Endodermal cell (in vitro differentiated cells): ENCODE data around the gene LAMC1. TPM values are rescaled to one million over a fixed set of nuclear protein-coding genes. Genes with fewer than 3 reads are reported as not detected.

ENCODE experiments used
- DNase-seq: peaks from one replicate; pipeline ENCODE4 v3.0.0-alpha.2; 2017
- H3K27ac ChIP-seq: 2 replicates; pipeline ENCODE4 v1.5.1; 2013; ENCODE audit warnings: mild to moderate bottlenecking, low read depth, low read length, moderate library complexity
- H3K27me3 ChIP-seq: 2 replicates; pipeline ENCODE4 v1.6.1; 2013; ENCODE audit warnings: mild to moderate bottlenecking, low read length, moderate library complexity; ENCODE audit not compliant: insufficient read depth, control insufficient read depth, poor library complexity, severe bottlenecking
- H3K36me3 ChIP-seq: 2 replicates; pipeline ENCODE4 v1.7.0; 2013; ENCODE audit warnings: mild to moderate bottlenecking, low read length, moderate library complexity; ENCODE audit not compliant: control insufficient read depth, insufficient read depth
- H3K4me1 ChIP-seq: one replicate; pipeline ENCODE4 v1.7.0; 2013; ENCODE audit warnings: low read length; ENCODE audit not compliant: control insufficient read depth, insufficient read depth
- H3K4me3 ChIP-seq: 2 replicates; pipeline ENCODE4 v1.5.1; 2013; ENCODE audit warnings: mild to moderate bottlenecking, low read length, moderate library complexity
- H3K9ac ChIP-seq: 2 replicates; pipeline ENCODE4 v1.6.1; 2013; ENCODE audit warnings: mild to moderate bottlenecking, low read length, moderate library complexity; ENCODE audit not compliant: poor library complexity, severe bottlenecking; ENCODE audit errors: extremely low read depth
- H3K9me3 ChIP-seq: 2 replicates; pipeline ENCODE4 v1.6.1; 2013; ENCODE audit warnings: mild to moderate bottlenecking, low read length, moderate library complexity; ENCODE audit not compliant: control insufficient read depth
- H3K27ac Mint-ChIP-seq: 2 replicates; pipeline ENCODE4 v1.8.0; 2020; ENCODE audit warnings: mixed read lengths
- H3K27me3 Mint-ChIP-seq: 2 replicates; pipeline ENCODE4 v1.8.0; 2021; ENCODE audit warnings: mild to moderate bottlenecking, mixed read lengths; ENCODE audit not compliant: insufficient read depth
- H3K36me3 Mint-ChIP-seq: 2 replicates; pipeline ENCODE4 v1.8.0; 2020; ENCODE audit warnings: low read depth, mixed read lengths
- H3K4me1 Mint-ChIP-seq: 2 replicates; pipeline ENCODE4 v1.8.0; 2020; ENCODE audit warnings: mixed read lengths
- H3K4me3 Mint-ChIP-seq: 2 replicates; pipeline ENCODE4 v1.8.0; 2020; ENCODE audit warnings: mild to moderate bottlenecking, moderate library complexity, mixed read lengths
- H3K9me3 Mint-ChIP-seq: 2 replicates; pipeline ENCODE4 v1.8.0; 2020; ENCODE audit warnings: mild to moderate bottlenecking, mixed read lengths
- CTCF ChIP-seq: fragments of 200-600 bp; sonication (generic); conservative IDR thresholded peaks from 2 replicates; pipeline ENCODE4 v1.5.0; 2021; ENCODE audit warnings: antibody characterized with exemption, mild to moderate bottlenecking
- WGBS, 2 experiments: methylation state at CpG; one replicate each; pipeline versions ENCODE4 v1.1.5 to v1.1.7; 2013; ENCODE audit warnings: missing lambda C conversion rate in 2 of 2, mixed read lengths in 1 of 2; ENCODE audit not compliant: insufficient coverage in 1 of 2, insufficient read length in 1 of 2; 5-methylcytosine and 5-hydroxymethylcytosine counted together
- total RNA-seq, 2 donors: library from RNA; stranded (reverse); fragmentation: NEBNext Ultra II Directional in 1 of 2; extraction: Animal tissue kit (Norgen Biotek cat#: 25700) in 1 of 2; gene quantifications; 2 replicates in 1 of 2; 3 replicates in 1 of 2; pipeline ENCODE4 v1.2.1, GENCODE V29; 2021

The LAMC1 gene
- total RNA-seq, 2 donors from 2014 or later, result 47.9 to 58.8 TPM

GRCh38 chr1:183103577-183103976 lies 80.4 kb downstream of the LAMC1 start:
- H3K27ac ChIP-seq, result no peak overlapping the region
- H3K9me3 ChIP-seq, result no peaks in the 10 kb centered on the region
- H3K4me3 ChIP-seq, result no peak overlapping the region
- H3K4me1 ChIP-seq, result no peaks in the 10 kb centered on the region
- no peak overlapping the region for H3K4me3 Mint-ChIP-seq
- peaks cover 7% of the 10 kb centered on the region for H3K36me3 Mint-ChIP-seq
- H3K9me3 Mint-ChIP-seq, result no peaks in the 10 kb centered on the region
- DNase-seq, result no peak
- H3K27me3 ChIP-seq, result no peaks in the 10 kb centered on the region
- peaks cover 6% of the 10 kb centered on the region for H3K4me1 Mint-ChIP-seq
- H3K9ac ChIP-seq, result no peak overlapping the region
- H3K36me3 ChIP-seq, result peaks cover 5% of the 10 kb centered on the region
- 95 to 96% methylated on average over 3 to 4 of the region's 4 CpGs for WGBS, 2 experiments
- H3K27me3 Mint-ChIP-seq, result no peaks in the 10 kb centered on the region
- no peak overlapping the region for H3K27ac Mint-ChIP-seq
- no peak for TF ChIP-seq CTCF

- H3K4me3 Mint-ChIP-seq, result no peak overlapping the region
- H3K27ac ChIP-seq, result no peak overlapping the region
- H3K9me3 Mint-ChIP-seq, result no peaks in the 10 kb centered on the region
- H3K27me3 ChIP-seq, result no peaks in the 10 kb centered on the region
- H3K9me3 ChIP-seq, result no peaks in the 10 kb centered on the region
- TF ChIP-seq CTCF, result no peak
- no peak overlapping the region for H3K9ac ChIP-seq
- no peak overlapping the region for H3K27ac Mint-ChIP-seq
- WGBS, 2 experiments, result 83 to 93% methylated on average over 3 of the region's 3 CpGs
- H3K4me3 ChIP-seq, result no peak overlapping the region
- H3K4me1 ChIP-seq, result no peaks in the 10 kb centered on the region
- DNase-seq, result no peak
- H3K36me3 Mint-ChIP-seq, result peaks cover 7% of the 10 kb centered on the region
- H3K4me1 Mint-ChIP-seq, result peaks cover 6% of the 10 kb centered on the region
- peaks cover 7% of the 10 kb centered on the region for H3K36me3 ChIP-seq
- no peaks in the 10 kb centered on the region for H3K27me3 Mint-ChIP-seq
Measured at GRCh38 chr1:183105449-183105848, 82.2 kb downstream of the LAMC1 start.

GRCh38 chr1:183106166-183106565 lies 82.9 kb downstream of the LAMC1 start:
- TF ChIP-seq CTCF, result no peak
- Histone ChIP-seq H3K27ac (no peak overlapping the region), H3K4me3 (no peak overlapping the region), H3K9me3 (no peaks in the 10 kb centered on the region), H3K27me3 (no peaks in the 10 kb centered on the region), H3K9ac (no peak overlapping the region), H3K4me1 (no peaks in the 10 kb centered on the region), H3K36me3 (peaks cover 10% of the 10 kb centered on the region)
- peaks cover 7% of the 10 kb centered on the region for H3K36me3 Mint-ChIP-seq
- peaks cover 6% of the 10 kb centered on the region for H3K4me1 Mint-ChIP-seq
- no peak overlapping the region for H3K4me3 Mint-ChIP-seq
- no peaks in the 10 kb centered on the region for H3K27me3 Mint-ChIP-seq
- H3K27ac Mint-ChIP-seq, result no peak overlapping the region
- no peaks in the 10 kb centered on the region for H3K9me3 Mint-ChIP-seq
- WGBS, 2 experiments, result 96 to 97% methylated on average over 3 to 4 of the region's 4 CpGs
- no peak for DNase-seq
